ENCODE data around the gene RNF113A. TPM values are rescaled to one million over a fixed set of nuclear protein-coding genes. Genes with fewer than 3 reads are reported as not detected.
"Not testable (repeated sequence)": the region's sequence is repeated elsewhere in the genome, so short reads cannot be mapped to it uniquely, and the experiment has no call there.

Gene RNF113A
- polyA plus RNA-seq (ENCODE audit: insufficient read length in 12 of 12): 10 to 100 TPM in 3 of 12 donors, 1 to 10 TPM in 7, not detected in 2; 8.0 to 11.9 (median 8.9) TPM
- long read RNA-seq, donor 1, transcript RNF113A-201 (1 exons, 1,353 nt): major isoform, 29 of 29 reads
- long read RNA-seq, donor 1, partial matches to known transcripts: 0 of 29 reads
- long read RNA-seq, donor 1, other reads (novel, unspliced or antisense): 0 of 29 reads
- long read RNA-seq, donor 2, transcript RNF113A-201 (1 exons, 1,353 nt): major isoform, 16 of 16 reads
- long read RNA-seq, donor 2, partial matches to known transcripts: 0 of 16 reads
- long read RNA-seq, donor 2, other reads (novel, unspliced or antisense): 0 of 16 reads
- long read RNA-seq, donor 3, transcript RNF113A-201 (1 exons, 1,353 nt): major isoform, 7 of 7 reads
- long read RNA-seq, donor 3, partial matches to known transcripts: 0 of 7 reads
- long read RNA-seq, donor 3, other reads (novel, unspliced or antisense): 0 of 7 reads
- long read RNA-seq, donor 4, partial matches to known transcripts: 0 of 3 reads
- long read RNA-seq, donor 4, other reads (novel, unspliced or antisense): 0 of 3 reads
- long read RNA-seq, donor 5, transcript RNF113A-201 (1 exons, 1,353 nt): major isoform, 16 of 955 reads
- long read RNA-seq, donor 5, partial matches to known transcripts: 909 of 955 reads
- long read RNA-seq, donor 5, other reads (novel, unspliced or antisense): 30 of 955 reads
- long read RNA-seq, donor 6, transcript RNF113A-201 (1 exons, 1,353 nt): major isoform, 7 of 7 reads
- long read RNA-seq, donor 6, partial matches to known transcripts: 0 of 7 reads
- long read RNA-seq, donor 6, other reads (novel, unspliced or antisense): 0 of 7 reads
- long read RNA-seq, donor 7, transcript RNF113A-201 (1 exons, 1,353 nt): major isoform, 6 of 6 reads
- long read RNA-seq, donor 7, partial matches to known transcripts: 0 of 6 reads
- long read RNA-seq, donor 7, other reads (novel, unspliced or antisense): 0 of 6 reads
- long read RNA-seq, donor 8, transcript RNF113A-201 (1 exons, 1,353 nt): major isoform, 16 of 16 reads
- long read RNA-seq, donor 8, partial matches to known transcripts: 0 of 16 reads
- long read RNA-seq, donor 8, other reads (novel, unspliced or antisense): 0 of 16 reads
- long read RNA-seq, donor 9, transcript RNF113A-201 (1 exons, 1,353 nt): major isoform, 5 of 5 reads
- long read RNA-seq, donor 9, partial matches to known transcripts: 0 of 5 reads
- long read RNA-seq, donor 9, other reads (novel, unspliced or antisense): 0 of 5 reads
- long read RNA-seq, donor 10, transcript RNF113A-201 (1 exons, 1,353 nt): major isoform, 12 of 12 reads
- long read RNA-seq, donor 10, partial matches to known transcripts: 0 of 12 reads
- long read RNA-seq, donor 10, other reads (novel, unspliced or antisense): 0 of 12 reads
- long read RNA-seq, donor 11, transcript RNF113A-201 (1 exons, 1,353 nt): major isoform, 14 of 14 reads
- long read RNA-seq, donor 11, partial matches to known transcripts: 0 of 14 reads
- long read RNA-seq, donor 11, other reads (novel, unspliced or antisense): 0 of 14 reads

GRCh38 chrX:119871599-119872395, at the start of gene RNF113A, which contains the start of gene NDUFA1:
TSS of gene RNF113A (minus strand) at chrX:119871733. CDS start at chrX:119871613, 120 bp downstream.
TSS of gene NDUFA1 (plus strand) at chrX:119871832. CDS start at chrX:119871912, 80 bp downstream.
- DNase-seq: peak; percentile 82

DNA sequence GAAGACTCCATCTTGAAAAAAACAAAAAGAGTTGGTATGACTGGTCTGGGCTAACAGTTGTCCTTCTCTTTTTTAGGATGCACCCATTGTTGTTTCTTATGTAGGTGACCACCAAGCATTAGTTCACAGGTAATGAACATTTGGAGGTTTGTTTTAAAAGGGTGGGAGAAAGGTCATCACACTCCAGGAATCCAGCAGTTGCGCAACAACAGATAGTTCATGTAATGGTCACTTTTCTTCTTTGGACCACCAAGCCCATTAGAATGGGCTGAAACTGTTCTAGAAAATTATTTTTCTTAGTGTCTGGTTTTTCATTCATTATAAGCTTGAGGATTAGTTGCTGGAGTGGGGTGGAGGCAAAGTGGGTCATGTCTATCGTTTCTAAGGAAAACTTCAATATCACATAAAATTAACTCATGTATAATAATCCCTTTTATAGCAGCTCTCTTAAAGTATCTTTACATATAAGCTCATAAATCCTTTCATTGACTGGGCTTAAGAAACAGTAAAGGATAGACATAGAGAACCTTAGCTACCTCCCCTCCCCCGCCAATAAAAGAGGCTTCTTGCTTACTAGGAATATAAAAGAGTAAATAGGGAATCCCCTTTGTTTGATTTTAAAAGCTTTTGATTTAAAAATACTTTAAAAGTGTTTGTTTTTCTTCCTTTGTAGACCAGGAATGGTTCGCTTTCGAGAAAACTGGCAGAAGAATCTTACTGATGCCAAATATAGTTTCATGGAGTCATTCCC, 48.5 kb upstream of the RNF113A start:
- DNase-seq: no peak

DNA sequence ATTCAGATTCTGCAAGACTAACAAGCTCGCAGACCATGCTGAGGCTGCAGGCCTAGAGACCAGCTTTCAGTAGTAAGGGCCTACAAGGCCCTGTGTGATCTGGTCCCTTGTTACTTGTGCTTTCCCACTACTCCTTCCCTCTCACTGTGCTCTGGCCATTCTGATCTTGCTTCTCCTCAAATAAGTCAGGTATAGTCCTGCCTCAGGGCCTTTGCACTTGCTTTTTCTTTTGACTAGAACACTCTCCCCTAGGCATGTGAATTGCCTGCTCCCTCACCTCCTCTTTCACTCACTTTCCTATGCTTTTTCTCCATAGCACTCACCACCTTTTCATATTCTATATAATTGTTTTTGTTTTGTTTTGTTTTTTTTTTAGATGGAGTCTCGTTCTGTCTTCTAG, 46.3 kb upstream of the RNF113A start:
- DNase-seq: no peak

- DNase-seq: no peak
Measured at GRCh38 chrX:119916310-119916709, 44.8 kb upstream of the RNF113A start.

- no peak for DNase-seq
Measured at GRCh38 chrX:119900976-119901375, 29.4 kb upstream of the RNF113A start.

DNA sequence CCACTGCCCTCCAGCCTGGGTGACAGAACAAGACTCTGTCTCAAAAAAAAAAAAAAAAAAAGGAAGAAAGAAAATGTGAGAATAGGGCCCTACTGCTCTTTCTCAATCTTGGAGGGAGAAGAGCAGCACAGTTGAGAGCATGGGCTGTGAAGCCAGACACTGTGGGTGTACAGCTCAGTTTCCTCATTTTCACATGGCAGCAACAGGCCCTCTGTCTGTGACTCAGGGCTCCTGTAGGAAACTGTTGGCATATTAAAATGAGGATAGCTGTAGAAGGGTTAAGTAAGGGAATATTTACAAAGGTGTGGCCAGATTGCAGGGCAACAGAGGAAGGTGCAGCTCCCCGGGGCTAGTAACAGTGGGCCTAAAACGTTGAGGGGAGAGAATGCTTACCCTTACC, 27.6 kb upstream of the RNF113A start:
- no peak for DNase-seq

DNA sequence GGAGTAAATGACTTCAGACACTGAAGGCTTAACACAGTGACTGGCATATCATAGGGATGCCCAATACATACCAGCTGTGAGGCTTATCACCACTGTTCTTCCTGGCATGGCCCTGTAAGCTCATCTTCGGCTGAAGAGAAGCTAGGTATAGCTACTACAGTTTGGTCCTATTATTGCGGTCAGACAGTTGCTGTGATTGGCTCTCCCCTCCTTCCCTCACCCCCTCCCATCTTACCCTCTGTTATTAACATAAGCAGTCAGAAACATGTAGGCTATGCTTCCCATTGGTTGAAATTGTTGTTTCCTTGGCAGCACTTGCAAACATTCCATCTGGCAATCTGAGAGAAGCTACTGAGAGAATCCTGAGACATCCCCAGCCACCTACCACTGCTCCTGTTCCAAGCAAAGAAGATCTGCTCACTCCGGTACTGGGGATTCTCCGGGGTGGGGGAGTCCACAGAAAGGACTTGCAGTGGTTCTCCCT, 24.4 kb upstream of the RNF113A start, which contains the start of gene AKAP14:
TSS of gene AKAP14 (plus strand) at position 51 of the 484 bp plus-strand sequence. CDS start 7,331 bp downstream, outside the sequence.
- DNase-seq: no peak

DNA sequence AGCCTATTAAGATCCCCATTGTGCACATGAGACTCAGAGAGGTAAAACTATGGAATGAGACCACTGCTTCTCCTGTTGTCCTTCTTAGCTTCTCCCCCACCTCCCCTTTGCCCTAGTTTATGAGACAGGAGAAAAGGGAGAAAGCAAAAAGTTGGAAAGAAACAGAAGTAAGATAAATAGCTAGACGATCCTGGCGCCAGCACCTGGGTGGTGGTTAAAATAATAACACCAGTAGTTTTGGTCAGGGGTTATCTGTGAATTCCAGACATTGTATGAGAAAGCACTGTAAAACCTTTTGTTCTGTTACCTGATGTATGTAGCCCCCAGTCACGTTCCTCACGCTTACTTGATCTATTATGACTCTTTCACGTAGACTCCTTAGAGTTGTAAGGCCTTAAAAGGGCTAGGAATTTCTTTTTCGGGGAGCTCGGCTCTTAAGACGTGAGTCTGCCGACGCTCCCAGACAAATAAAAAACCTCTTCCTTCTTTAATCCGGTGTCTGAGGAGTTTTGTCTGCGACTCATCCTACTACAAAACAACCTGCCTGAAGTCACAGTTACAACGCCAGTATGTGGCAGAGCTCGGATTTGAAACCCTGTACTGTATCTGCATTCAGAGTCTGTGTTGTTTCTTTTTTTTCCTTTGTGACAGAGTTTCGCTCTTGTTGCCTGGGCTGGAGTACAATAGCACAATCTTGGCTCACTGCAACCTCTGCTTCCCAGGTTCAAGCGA, 20.6 kb upstream of the RNF113A start:
- DNase-seq: not testable (repeated sequence)

DNA sequence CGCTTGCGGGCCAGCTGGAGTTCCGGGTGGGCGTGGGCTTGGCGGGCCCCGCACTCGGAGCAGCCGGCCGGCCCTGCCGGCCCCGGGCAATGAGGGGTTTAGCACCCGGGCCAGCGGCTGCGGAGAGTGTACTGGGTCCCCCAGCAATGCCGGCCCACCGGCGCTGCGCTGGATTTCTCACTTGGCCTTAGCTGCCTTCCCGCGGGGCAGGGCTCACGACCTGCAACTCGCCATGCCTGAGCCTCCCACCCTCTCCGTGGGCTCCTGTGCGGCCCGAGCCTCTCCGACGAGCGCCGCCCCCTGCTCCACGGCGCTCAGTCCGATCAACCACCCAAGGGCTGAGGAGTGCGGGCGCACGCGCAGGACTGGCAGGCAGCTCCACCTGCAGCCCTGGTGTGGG, 19.1 kb upstream of the RNF113A start:
- DNase-seq: not testable (repeated sequence)

GRCh38 chrX:119887721-119888425, 16.3 kb upstream of the RNF113A start:
- peak; percentile 17 for DNase-seq

DNA sequence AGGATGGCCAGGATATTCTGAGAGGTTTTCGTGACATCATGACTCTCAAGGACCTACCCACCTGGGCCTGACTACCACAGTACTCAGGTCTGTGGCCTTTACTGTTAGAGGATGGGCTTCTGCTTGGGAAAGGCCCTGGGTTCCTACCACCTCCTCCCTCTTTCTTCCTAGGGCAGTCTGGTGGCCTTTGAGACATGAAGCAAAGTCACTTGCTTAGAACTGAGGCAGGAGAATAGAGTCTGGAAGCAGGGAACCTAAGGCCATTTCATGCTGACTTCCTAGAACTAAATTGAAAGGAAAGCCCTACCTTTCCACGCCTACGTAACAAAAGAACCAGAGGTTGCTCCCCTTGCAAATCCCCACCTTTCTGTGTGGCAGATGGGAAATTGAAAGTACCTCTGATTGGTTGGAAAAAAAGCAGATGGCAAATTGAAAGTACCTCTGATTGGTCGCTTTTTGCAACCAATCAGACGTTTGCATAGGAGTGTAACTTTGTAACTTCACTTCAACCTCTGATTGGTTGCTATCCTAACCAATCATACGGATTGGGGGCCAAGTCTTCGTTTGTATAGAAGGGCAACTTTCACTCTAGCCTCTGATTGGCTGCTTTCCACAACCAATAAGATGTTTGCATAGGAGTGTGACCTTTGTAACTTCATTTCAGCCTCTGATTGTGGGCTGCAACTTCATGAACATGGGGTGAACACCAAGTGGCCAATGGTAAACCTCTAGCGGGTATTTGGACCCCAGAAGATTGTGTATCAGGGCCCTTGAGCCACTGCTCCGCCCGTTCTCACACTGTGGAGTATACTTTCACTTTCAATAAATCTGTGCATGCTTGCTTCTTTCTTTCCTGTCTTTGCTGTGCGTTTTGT, 14.3 kb upstream of the RNF113A start:
- no peak for DNase-seq

DNA sequence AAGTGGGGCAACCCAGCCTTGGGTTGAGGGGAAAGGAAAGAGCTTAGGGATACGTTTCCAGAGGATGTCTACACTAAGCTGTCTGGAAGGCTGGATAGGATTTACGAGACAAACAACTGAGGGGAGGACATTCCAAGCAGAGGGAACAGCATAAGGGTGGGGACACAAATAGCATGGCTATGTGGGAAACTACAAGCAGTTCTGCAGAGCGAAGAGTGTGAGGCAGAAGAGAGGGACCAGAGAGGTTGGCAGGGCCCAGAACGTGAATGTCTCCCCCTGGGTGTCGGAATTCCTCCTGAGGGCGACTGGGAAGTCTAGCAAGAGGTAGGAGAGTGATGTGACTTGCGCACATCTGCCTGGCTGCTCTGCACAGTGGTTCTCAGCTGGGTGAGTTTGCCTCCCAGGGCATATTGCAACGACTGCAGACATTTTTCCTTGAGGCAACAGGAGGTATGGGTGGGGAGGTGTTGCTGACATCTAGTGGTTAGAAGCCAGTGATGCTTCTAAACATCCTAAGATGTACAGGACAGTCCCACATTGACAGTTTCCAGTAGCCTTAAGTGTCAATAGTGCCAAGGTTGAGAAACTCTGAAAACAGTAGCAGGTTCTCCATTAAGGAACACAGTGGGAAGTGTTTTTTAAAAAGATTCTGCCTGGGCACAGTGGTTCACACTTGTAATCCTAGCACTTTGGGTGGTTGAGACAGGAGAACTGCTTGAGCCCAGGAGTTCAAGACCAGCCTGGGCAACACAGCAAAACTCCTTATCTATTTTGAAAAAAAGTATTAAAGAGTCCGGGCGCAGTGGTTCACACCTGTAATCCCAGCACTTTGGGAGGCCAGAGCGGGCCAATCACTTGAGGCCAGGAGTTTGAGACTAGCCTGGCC, 9.3 kb upstream of the RNF113A start:
- DNase-seq: peak; percentile 19

DNA sequence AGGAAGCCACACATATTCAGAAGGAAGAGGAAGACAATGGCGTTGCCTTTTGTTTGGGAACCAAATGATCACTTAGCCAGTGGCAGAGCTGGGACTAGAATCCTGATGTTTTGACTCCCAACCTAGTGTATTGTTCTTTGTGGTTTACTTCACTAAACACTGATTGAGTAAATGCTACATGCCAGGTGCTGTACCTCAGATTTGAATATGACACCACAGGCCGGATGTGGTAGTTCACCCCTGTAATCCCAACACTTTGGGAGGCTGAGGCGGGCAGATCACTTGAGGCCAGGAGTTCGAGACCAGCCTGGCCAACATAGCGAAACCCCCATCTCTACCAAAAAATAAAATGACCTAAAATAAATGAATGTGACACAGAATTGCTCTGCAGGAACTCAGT, 8.5 kb upstream of the RNF113A start:
- DNase-seq: no peak

DNA sequence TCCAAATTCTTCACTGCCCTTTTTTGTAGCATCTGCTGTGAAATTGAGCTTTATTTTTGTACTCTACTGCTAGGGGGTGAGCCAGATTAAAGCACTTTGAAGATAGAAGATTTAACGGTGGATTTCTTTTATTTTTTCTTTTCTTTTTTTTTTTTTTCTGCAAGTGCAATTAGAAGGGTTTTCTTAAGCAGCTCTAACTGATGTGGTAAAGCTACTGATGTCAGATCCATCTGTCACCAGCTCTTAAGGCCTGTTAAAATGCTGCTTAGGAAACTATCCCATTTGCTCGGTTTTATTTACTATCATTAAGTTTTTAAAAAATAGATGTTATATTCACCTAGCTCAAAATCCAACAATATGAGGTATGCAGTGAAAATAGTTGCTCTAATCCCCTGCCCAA, 7.2 kb upstream of the RNF113A start:
- DNase-seq: no peak

- DNase-seq: peak; percentile 28
Measured at GRCh38 chrX:119871245-119871598, 311 bp downstream of the RNF113A start.

- DNase-seq: peak; percentile 20
Measured at GRCh38 chrX:119870626-119871131, 854 bp downstream of the RNF113A start.

Data from muscle of arm (tissue), 14 donors.